KG1 (cell line): ENCODE data around the gene DNAJB13.

Experiments
- DNase-seq: peaks from one replicate; lab custom pipeline; 2025; lab: John Stamatoyannopoulos, UW

Gene DNAJB13

DNA sequence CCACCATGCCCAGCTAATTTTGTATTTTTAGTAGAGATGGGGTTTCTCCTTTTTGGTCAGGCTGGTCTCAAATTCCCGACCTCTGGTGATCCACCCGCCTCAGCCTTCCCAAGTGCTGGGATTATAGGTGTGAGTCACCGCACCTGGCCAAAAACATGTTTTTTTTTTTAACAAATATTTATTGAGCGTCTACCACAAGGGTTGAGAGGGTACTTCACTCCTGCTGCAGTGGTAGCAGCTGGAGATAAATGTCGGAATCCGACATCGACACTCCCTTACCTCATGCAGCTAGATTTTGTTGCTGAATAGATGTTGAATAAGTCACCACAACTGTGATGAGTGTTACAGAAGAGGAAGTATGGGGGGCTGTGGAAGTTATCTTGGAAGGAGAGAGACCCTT is 971 bp downstream of the DNAJB13 start:
- DNase-seq: no peak

DNA sequence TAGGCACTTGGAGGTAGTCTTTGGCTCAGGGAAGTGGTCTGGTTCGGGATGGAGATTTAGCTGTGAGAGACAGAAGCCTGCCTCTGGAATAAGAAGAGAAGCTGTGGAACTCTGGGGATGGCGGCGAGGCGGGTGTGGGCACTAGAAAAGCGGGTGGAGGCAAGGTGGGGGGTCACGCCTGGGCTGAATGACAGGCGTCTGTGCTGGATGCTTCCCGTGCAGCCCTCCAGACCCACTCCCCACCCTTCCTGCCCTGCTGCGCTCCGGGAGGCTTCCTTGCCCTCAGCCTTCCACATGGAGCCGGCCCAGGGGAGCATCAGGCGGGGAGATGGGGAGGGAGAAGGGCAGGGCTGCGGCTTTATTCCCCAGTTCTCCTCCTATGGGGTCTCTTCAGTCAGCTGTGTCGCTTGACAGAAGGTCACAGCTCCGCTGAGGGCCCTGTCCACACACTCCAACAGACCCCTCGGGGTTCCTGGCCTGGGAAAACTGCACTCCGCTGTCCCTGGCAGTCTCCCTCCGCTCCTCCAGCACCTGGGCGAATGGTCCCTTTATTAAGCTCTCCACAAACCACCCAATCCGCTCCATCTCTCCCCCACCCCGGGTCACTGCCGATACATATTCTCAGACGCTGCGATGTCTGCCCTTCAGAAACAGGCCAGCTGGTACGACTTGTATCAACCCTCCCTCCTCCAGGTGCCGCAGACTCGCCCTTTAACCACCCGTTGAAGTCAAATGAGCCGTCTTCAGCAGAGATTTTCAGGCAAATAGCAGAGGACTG is 6.2 kb downstream of the DNAJB13 start:
- no peak for DNase-seq

DNA sequence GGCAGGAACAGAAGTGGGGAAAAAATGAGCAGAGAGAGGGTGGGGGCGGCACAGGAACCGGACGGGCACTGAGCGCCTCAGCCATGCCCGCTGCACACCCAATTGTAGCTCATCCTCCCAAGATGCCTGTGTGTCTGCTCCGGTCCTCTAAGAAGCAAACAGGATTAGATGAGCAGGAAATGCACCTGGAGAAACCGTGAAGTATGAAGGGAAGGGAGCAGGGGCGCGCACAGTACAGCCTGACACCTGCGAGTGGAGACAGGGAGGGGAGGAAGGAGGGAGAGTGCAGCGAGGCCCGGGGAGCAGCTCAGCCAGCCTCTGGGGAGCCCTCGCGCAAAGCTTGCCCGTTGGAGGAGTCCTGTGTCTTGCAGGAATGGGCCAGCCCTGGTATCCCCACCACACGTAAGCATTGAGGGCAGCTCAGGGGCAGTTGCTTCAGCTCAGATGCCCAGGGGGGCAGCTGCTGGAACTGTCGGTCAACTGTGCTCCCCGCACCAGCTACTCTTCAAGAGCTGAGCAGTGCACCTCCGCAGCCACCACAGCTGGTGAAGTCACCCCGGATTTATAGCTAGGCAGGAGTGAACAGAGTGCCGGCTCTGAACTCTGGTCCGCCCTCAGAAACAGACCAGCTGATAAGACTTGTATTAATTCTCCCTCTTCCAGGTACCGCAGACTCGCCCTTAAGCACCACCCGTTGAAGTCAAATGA is 7.0 kb downstream of the DNAJB13 start:
- no peak for DNase-seq

DNA sequence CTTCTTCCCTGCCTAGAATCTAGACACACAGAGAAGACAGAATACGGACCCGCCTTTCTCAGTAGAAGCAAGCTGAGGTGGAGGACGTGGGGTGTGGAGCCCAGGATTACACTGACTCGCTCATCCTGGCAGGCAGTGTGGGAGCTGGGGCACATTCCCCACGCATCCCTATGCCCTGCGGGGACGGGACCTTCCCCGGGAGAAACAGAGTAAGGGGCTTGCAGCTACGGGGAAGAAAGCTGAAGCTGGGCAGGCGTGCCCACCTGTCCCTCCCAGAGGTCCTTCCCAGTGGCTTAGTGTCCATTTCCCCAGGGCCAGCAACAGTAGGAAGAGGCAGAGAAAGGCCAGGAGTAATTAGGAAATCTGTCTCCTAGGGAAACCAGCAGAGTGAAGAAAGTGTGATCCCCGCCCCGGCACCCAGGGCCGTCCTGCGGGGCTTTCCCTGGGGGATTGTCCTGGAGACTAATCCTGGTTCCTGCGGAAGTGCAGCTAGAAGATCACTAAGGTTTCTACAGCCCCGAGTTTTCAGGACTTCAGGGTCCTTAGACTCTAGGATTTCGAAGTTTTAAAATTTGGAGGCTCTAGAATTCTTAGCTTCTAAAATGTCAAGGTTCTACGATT is 7.8 kb downstream of the DNAJB13 start:
- DNase-seq: no peak

DNA sequence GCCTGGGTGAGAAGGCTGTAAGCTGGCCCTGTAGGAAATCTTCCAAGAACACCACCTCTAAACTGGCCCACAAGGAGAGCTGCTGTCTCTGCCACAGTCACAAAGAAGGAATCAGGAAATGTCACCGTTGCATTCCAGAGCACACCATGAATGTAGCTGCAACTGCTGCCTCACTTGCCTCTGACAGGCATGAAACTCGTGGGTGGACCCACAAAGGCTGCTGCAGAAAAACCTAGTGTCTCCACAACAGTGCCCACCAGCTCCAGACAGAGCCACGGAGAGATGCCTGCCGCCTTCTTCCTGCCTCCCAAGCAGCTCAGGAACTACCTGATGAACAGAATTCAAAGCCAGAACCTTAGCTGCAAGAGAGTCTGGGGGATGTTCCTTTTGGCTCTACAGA is 10.5 kb downstream of the DNAJB13 start:
- no peak for DNase-seq

DNA sequence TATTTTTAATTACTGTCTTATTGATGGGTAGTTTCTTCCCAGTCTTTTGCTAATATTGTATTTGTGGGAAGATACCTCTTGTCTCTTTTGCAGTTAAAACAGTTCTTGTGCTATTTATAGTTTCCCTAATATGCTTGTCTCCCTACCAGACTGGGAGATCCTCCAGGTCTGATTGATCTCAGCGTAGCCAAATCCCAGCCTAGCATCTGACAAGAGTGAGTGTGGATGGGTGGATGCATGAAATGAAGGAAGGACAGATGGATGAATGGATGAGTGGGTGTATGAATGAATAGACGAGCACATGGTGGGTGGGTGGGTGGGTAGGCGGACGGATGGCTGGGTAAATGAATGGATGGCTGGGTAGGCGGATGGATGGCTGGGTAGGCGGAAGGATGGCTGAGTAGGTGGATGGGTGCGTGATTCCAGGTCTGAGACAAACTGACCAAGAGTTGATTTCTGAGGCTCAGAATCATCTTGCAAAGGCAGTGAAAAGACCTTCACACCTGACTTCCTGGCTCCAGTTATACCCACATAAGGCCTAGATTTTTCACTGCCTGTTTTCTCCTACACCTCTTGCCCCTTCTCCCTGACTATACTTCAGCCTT is 11.4 kb downstream of the DNAJB13 start:
- DNase-seq: no peak

DNA sequence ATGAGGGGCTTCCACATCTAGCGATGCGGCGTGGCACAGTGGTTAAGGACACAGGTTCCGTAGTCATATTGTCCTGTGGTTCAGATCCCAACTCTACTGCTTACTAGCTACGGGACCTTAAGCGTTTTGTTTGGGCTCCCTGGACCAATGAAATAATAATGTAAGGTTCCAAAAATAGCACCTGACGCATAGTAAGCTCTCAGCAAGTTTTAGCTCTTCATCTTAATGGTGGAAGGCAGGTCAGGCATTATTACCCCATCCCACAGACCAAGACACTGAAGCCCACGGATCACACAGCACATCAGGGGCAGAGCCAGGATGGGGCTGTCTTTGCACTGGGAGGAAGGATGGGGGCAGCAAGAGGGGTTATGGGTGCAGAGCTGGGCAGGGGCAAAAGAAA is 13.0 kb downstream of the DNAJB13 start:
- DNase-seq: no peak

DNA sequence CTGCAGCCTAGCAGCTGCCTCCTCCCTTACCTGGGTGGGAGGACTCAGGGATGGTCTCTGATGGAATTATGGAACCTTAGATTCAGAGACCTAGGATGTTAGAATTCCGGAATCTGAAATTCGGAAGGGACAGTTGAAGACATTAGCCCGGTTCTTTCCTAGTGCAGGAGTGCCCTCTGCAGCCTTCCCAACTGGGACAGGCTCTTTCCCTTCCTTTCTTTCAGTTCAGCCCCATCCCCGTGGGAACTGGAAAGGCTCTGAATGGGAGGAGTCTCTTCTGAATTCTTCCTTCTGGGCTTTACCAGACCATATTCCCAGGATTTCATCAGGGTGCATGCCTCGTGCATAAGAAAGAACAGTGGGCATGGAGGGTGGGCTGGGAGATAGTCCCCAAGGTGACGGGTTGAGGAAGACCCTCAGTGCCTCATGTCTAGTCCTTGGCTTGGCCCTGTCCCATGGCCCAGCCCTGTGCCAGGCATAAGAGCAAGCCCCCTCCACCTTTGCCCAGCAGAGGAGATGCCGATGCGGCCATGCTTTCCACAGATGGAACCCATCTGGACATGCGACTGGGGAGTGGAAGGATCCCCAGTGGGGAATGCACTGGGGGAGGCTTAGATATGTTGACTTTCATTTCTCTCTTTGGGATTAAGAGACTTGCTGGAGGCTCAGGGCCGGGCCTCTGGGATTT is 14.4 kb downstream of the DNAJB13 start:
- no peak for DNase-seq

DNA sequence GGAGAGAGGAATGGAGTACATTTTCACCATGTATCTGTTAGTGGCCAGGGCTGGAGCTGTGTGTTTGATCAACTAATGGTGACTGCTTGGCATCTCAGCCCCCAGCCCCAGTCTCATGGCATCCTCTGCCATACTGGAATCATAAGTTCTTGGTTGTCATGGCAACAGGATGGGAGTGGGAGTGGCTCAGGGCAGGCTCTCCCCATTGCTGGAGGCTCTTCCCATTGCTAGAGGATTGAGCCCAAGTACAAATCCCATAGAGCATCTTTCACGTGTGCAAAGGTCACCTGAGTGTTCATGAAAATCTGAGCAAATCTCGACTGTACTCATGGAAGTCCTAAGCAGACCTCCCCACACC is 14.9 kb downstream of the DNAJB13 start:
- no peak for DNase-seq

DNA sequence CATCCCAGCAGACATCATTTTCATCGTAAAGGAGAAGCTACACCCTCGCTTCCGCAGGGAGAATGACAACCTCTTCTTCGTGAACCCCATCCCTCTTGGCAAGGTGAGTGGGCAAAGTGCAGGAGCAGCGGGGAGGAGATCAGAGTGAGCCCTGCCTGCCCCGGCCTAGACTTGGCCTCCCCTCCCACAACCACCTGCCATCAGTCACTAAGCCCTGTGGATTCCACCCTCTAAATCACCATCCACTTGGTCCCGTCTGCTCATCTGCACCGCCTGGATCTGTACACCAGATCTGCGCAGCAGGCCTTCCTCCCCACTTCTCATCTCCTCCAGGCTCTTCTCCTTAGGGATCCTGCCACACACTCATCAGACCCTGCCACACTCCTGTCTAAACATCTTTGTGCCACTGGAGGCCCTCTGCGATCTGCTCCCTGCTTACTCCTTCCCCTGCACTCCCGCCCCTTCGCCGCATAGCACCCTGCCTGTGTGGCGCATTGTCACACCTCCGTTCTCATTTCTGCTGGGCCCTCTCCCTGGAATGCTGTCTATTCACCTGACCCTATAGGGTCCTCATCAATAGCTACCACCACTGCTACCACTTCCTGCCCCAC is 17.6 kb downstream of the DNAJB13 start:
- DNase-seq: no peak

DNA sequence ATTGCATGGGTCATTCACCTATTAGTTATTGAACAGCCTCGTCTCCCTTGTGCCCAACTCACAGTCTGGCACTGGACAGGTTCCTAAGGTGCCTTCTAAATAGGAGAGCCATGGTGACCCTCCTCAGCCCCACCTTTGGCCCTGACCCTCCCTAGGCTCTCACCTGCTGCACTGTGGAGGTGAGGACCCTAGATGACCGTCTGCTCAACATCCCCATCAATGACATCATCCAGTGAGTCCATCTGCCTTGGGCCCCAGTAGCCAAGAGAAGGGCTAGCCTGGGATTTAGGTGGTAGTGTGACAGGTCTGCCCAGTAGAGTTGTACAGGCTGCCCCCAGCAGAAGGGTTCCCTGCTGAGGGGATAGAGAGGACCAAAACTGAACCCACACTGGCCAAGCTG is 18.3 kb downstream of the DNAJB13 start:
- DNase-seq: no peak

DNA sequence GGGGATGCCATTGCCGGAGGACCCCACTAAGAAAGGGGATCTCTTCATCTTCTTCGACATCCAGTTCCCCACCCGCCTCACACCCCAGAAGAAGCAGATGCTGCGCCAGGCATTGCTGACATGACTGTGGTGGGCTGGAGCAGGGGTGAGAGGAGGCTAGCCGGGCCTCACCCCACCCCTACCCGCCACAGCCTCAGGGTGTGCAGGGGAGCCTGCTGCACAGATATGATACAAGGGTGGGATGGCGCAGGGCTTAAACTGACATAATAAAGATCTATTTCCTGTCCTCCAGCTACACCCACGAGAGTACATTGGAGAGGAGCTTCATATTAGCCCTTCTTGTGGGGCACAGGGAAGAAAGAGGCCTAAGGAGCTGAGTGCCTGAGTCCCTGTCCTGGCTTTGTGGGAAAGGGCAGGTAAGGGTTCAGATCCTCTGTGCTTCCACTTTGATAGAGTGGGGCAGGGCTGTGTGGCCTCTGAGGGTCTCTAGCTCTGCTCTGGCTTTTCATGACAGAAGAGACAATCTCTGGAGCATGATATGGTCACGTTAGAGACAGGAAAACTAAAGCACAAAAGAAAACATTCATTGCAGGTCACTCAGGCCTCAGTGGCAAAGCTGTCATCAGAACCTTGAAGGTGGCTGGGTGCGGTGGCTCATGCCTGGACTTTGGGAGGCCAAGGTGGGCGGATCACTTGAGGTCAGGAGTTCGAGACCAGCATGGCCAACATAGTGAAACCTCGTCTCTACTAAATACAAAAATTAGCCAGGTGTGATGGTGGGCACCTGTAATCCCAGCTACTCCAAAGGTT is 19.4 kb downstream of the DNAJB13 start:
- no peak for DNase-seq

DNA sequence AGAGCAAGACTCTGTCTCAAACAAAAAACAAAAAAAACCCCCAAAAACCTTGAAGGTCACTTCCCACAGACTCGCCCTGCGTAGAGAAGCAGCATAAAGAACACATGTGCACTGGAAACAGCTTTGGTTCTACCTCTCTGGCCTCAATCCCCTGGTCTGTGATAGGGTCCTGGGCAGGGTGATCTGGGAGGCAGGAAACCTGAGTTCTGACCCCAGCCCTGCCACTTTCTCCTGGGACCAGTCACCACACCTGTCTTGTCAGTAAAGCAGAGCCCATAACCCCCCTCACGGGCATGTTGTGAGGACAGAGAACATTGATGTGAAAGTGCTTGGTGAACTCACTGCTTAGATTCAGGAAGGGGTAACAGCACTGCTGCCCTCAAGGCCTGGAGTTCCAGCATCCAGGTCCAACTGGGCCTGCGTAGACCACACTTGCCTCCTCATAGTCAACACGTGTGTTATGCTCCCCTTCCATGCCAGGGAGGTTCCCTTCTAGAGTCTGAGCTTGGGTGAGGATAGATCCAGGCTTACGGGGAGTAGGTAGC is 20.4 kb downstream of the DNAJB13 start:
- no peak for DNase-seq

DNA sequence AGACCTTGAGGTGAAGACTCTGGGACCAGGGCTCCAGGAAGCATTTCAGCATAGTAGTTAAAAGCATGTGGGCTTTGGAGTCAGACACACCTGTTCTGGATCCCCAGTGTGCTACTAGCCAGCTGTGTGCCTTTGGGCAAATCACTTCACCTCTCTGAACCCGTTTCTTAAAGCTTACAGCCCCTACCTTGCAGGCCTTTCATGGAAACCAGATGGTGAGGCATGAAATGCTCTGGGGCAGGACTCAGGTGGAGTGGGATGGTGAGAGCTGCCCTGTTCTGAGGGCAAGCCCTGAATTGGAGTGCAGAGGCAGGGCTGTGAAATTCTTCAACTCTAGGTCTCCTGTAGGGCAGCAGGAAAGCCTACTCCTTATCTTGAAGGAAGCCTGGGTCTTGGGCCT is 21.4 kb downstream of the DNAJB13 start:
- no peak for DNase-seq

DNA sequence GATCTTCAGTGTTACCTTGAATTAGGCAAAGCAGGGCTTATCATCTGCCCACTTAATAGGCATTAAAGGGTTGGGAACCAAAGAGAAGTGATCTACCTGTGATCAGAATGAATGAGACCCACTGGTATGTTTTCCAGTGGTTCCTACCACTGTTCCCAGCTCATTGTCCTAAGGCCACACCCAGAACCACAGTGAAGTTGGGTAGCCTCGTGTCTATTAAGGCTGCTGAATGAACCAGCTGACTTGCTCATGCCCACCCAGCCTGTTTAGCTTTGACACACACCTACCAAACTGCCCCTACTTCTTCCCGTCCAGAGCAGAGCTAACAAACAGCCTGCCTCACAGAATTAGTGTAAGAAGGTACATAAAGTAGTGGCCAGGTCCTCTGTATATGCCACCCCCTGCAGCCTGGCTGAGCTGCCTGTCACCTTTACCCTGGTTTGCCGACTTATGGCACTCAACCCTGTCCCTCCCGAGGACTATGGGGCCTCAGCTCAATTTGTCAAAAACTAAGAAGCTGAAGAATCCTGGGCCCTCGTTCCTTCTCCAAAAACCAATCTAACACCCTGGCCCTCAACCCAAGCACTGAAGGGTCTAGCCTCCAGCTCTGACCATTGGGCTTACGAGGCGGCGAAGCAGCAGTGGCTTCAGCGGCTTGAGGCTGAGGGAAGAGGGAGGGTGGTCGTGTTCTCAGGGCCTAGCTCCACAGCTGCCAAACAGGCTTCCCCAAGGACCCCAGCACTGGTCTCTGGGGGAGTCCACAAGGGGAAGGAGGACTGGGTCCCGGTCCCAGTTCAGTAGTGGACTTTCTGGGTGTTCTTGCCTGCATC is 22.0 kb downstream of the DNAJB13 start:
- no peak for DNase-seq

DNA sequence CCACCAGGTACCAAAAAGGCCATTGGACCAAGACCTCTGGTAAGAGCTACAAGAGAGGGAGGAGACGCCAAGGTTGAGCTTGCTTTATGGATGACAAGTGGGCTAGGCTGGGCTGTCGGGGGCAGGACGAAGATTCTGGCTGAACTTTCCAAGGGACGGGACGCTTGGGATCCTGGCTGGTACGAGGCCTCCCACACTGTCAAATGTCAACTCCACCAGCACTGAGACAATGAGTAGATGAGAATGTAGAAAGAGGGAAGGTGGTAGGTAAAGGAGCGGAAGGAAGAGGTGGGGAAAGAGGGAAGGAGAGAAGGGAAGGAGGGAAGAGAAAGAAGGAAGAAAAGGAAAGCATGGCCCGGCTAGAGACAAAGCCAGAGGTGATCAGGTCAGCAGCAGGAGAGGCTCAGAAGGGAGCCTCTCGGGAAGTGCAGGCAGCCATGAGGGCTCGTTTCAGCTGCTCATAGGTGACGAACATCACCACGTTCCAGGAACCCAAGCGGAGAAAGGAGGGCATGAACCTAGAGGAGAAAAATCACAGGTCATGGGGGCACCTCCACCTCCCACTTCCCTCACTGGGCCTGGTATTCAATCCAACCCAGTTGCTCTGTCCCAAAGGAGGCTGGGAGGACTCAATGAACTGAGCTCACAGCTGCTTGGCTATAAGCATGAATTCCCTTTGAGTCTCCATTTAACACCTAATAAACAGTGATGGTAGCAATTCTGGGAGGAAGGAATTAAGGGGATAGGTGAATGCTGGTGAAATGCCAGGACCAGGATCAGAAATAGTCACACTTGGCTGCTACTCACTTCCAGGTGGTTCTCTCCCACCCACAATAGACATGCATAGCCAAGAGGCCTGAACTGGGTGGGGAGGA is 24.0 kb downstream of the DNAJB13 start:
- no peak for DNase-seq

DNA sequence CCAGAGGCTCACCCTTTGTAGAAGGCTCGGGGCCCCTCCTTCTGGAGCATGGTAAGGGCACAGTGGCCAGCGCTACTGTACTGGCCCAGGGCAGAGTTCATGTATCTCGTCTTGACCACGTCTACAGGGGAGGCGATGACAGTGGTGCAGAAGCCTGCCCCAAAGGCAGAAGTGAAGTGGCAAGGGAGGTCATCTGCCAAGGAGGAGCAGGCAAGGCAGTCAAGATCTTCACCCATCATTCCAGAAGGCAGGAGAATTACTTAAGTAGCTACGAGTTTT is 24.6 kb downstream of the DNAJB13 start:
- no peak for DNase-seq

DNA sequence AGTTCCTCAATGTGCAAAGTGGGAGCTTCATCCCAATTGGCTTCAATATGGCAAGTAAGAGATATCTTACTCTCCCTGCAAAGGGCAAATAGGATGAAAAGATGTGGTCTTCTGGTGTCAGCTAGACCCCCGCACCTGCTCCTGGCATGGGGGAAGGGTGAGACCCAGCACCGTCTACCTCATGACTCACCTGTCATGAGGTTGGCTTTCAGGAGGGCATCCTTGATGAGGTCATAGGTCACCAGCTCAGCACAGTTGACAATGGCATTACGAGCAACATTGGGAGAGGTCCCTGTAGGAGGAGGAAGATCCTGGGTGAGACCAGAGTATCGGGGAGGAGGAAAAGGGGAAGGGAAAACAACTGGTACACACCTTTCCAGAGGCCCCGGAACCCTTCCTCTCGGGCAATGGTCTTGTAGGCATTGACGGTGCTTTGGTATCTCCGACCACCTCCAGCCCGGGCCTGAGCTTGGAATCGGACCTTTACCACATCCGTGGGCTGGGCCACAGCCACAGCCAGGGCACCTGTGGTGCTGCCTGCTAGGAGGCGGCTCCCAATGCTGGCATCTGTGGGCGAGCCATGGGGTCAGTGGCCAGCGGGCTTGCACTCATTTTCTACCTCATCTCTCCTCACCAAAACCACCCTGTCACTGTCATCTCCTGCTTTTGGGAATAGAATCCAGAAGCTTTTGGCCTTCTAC is 25.8 kb downstream of the DNAJB13 start:
- no peak for DNase-seq
